ES-I3 (cell line): ENCODE data around the gene TSPAN11.

Experiments
- H3K36me3 ChIP-seq: 2 replicates; pipeline ENCODE4 v1.6.1; 2013; ENCODE audit warnings: mild to moderate bottlenecking, low read length, control low read depth, moderate library complexity; ENCODE audit not compliant: insufficient read depth
- H3K4me1 ChIP-seq: 2 replicates; pipeline ENCODE4 v1.6.1; 2013; ENCODE audit warnings: mild to moderate bottlenecking, control low read depth, low read length; ENCODE audit not compliant: insufficient read depth
- H3K9ac ChIP-seq: 2 replicates; pipeline ENCODE4 v1.6.1; 2013; ENCODE audit warnings: low read depth, mild to moderate bottlenecking, low read length, moderate library complexity
- H3K9me3 ChIP-seq: 2 replicates; pipeline ENCODE4 v1.6.1; 2013; ENCODE audit warnings: mild to moderate bottlenecking, low read length, moderate library complexity; ENCODE audit not compliant: control insufficient read depth, insufficient read depth

Gene TSPAN11

DNA sequence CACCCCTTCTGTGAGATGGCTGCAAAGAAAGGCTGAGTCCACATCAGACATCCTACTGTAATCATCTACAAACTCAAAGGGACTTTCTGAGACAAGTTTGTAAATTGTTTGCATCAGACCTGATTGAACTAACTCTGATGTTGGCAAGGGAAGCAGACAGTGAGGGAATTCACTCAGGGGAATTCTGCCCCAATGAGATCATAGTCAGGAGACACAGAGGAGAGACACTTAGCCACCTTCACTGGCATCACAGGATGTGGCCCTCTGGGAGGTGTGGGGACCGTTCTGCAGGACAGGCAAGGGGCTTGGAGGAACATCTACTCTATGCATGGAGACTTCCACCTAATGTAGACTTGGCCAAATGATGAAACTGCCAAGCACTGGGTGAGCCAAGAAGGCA, 76.5 kb downstream of the TSPAN11 start:
- no peaks in the 10 kb centered on the region for H3K4me1 ChIP-seq

GRCh38 chr12:31003861-31004640, 77.5 kb downstream of the TSPAN11 start:
- Histone ChIP-seq H3K4me1 (no peaks in the 10 kb centered on the region), H3K9ac (no peak overlapping the region), H3K36me3 (no peaks in the 10 kb centered on the region), H3K9me3 (no peaks in the 10 kb centered on the region)

More for the DNA sequence above, 76.5 kb downstream of the TSPAN11 start:
- no peaks in the 10 kb centered on the region for H3K36me3 ChIP-seq
- no peaks in the 10 kb centered on the region for H3K9me3 ChIP-seq
- H3K9ac ChIP-seq = no peak overlapping the region

- no peaks in the 10 kb centered on the region for H3K4me1 ChIP-seq
- H3K9me3 ChIP-seq = no peaks in the 10 kb centered on the region
- no peak overlapping the region for H3K9ac ChIP-seq
- no peaks in the 10 kb centered on the region for H3K36me3 ChIP-seq
Observed at GRCh38 chr12:31004666-31005065, 78.1 kb downstream of the TSPAN11 start.

- Histone ChIP-seq H3K9ac (no peak overlapping the region), H3K4me1 (no peaks in the 10 kb centered on the region), H3K9me3 (no peaks in the 10 kb centered on the region), H3K36me3 (no peaks in the 10 kb centered on the region)
Observed at GRCh38 chr12:31005256-31005943, 78.9 kb downstream of the TSPAN11 start.

DNA sequence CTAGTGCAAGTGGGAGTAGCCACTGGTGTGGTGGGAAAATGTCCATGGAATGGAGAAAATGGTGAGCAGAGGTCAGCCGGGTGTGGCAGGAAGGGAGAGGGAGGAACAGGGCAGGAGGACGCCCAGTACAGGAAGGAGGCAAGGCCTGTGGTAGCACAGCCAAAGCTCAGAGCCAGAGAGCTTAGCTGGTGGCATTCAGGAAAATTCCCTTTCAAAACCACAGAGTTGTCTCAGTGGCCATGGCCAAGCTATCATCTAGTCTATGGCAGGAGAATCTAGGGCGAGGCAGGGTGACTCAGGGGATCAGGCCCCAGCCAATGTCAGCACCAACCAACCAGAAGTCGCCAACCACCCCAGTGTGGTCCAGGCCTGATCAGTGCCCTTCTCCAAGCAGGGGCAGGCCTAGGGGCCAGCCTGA, 79.4 kb downstream of the TSPAN11 start:
- no peak overlapping the region for H3K9ac ChIP-seq

DNA sequence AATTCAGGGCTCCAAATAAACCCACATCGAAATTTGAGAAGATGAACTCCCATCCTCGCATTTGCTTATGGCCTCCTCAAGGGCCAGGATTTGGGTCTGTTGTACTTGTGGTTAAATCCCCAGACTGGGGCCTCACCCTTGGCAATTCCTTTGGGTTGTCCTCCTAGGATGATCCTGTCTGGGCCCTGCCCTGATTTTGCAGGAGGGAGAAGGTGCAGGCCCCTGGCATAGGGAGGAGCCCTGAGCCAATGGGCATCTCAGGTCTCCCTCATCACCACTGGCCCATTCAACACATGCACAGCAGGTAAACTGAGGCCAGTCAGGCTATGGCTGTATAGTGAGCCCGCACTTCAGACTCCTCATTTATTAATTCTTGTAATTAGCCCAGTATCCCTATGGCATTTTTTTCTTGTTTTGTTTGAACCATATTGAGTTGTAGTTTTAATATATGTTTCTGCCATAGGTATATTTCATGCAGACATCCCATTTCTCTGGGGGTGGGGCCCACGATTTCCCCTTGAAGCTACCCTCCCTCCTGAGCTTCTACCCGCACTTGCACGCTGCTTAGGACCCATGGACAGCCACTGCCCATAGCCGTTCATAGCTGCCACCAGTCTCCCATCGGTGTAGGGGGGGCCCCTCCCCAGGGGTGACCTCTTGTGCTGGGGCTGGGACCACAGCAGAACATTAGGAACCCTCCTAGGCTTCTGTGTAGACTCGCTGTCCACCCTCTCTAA, 80.0 kb downstream of the TSPAN11 start:
- Histone ChIP-seq H3K9me3 (no peaks in the 10 kb centered on the region), H3K36me3 (no peaks in the 10 kb centered on the region), H3K9ac (no peak overlapping the region), H3K4me1 (no peaks in the 10 kb centered on the region)

More for the DNA sequence above, 79.4 kb downstream of the TSPAN11 start:
- Histone ChIP-seq H3K4me1 (no peaks in the 10 kb centered on the region), H3K9me3 (no peaks in the 10 kb centered on the region), H3K36me3 (no peaks in the 10 kb centered on the region)

- Histone ChIP-seq H3K36me3 (no peaks in the 10 kb centered on the region), H3K9ac (no peak overlapping the region), H3K4me1 (no peaks in the 10 kb centered on the region), H3K9me3 (no peaks in the 10 kb centered on the region)
Observed at GRCh38 chr12:31007153-31007495, 80.6 kb downstream of the TSPAN11 start.

GRCh38 chr12:31007636-31008175, 81.2 kb downstream of the TSPAN11 start:
- H3K9me3 ChIP-seq = no peaks in the 10 kb centered on the region
- H3K4me1 ChIP-seq = no peaks in the 10 kb centered on the region
- H3K36me3 ChIP-seq = no peaks in the 10 kb centered on the region
- no peak overlapping the region for H3K9ac ChIP-seq

- H3K9me3 ChIP-seq = no peaks in the 10 kb centered on the region
- H3K4me1 ChIP-seq = no peaks in the 10 kb centered on the region
- H3K9ac ChIP-seq = no peak overlapping the region
- H3K36me3 ChIP-seq = no peaks in the 10 kb centered on the region
Observed at GRCh38 chr12:31008241-31008761, 81.8 kb downstream of the TSPAN11 start.

DNA sequence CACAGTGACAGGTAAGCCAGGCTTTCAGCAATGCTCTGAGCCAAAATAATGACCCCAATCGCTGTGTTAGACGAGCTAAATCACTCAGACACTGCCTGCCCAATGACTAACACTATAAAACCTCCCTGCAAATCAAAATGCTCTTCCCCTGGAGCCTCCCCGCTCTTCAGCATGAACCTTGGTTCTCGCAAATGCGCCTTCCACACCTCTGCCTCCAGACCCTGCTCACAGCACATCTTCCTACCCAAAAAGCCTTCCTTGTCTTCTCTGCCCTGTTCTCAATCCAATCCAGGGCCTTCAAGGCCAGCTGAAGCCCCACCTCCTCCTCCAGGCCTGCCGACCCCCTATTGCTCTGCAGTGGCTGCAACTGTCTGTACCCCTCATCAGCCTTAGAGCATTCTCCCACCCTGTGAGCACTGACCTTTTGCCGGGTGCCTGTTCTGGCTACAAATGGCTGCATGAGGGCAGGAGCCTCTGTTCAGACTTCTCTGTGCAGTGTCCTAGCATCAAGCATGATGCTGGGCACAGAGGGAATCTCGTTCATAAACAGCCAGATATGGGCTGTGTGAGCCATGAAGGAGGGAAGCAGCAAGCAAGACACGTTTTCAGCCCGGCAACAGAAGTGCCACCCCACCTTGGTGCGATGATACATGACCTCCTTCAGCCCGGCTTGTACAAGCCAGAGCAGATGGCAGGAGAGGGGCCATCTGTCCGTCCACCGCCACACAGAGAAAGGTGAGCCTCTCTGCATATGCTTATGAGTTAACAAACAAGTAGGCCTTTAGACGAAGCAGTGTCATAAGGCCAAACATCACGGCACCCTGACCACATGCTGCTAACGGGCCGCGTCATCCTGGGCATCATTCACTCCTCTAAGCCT, 82.7 kb downstream of the TSPAN11 start:
- no peak overlapping the region for H3K9ac ChIP-seq
- no peaks in the 10 kb centered on the region for H3K4me1 ChIP-seq

DNA sequence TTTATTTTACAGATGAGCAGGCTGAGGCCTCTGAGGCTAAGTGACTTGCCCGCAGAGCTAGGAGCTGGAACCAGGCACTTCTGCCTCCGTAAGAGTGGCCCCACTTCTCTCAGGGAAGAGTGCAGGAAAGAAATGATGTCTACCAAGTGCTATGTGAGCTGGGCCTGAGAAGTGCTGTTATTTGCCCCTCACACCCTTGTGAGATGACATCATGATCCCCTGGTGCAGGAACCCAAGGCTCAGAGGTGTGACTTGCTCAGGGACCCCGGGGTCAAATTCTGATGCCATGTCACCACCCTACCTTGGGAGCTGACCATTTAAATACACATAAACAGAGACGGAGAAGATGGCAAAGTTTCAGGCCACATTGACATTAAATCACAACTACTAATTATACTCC, 83.4 kb downstream of the TSPAN11 start:
- H3K4me1 ChIP-seq = no peaks in the 10 kb centered on the region
- H3K9ac ChIP-seq = no peak overlapping the region
- no peaks in the 10 kb centered on the region for H3K9me3 ChIP-seq
- H3K36me3 ChIP-seq = no peaks in the 10 kb centered on the region

More for the DNA sequence above, 82.7 kb downstream of the TSPAN11 start:
- H3K36me3 ChIP-seq = no peaks in the 10 kb centered on the region
- no peaks in the 10 kb centered on the region for H3K9me3 ChIP-seq

- Histone ChIP-seq H3K9me3 (no peaks in the 10 kb centered on the region), H3K9ac (no peak overlapping the region), H3K4me1 (no peaks in the 10 kb centered on the region), H3K36me3 (no peaks in the 10 kb centered on the region)
Observed at GRCh38 chr12:31011336-31011735, 84.8 kb downstream of the TSPAN11 start.

DNA sequence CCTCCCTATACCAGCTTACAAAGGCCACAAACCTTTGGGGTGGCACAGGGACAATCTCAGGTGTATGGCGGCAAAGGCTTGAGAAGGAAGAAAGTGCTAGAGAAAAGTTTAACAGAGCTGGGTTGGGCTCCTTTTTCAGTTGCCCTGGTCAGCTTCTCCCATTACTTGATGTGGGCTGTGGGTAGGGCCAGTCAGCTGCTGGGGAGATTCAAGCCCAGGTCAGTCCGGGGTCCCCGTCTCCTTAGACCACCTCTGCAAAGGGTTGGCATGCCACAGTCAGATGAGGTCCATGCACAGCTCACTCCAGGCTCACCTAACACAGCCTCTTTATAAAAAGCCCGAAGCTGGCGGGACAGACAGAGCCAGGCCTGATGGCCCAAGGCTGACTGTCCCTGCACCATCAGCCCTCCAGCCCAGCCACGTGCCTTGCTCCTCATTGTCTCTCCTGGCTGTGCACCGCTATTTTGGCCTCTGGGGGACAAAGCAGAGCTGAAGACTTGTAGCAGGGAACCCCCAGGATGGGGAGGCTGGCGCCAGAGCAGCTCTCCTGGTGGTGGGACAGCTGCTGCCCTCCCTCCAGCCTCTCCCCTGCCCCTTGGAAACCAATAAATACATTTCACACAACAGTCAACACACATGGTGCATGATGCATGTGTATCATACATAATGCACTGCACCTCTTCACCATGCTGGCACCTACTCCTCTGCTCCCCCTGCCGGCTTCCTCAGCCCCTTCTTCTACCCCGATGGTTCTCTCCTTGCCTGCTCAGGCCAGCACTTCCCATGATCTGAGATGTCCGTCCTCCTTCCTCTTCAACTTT, 85.4 kb downstream of the TSPAN11 start:
- Histone ChIP-seq H3K36me3 (no peaks in the 10 kb centered on the region), H3K9ac (no peak overlapping the region), H3K9me3 (no peaks in the 10 kb centered on the region), H3K4me1 (no peaks in the 10 kb centered on the region)
